Calu3 (cell line): ENCODE results near the gene THAP4. TPM values are rescaled to one million over a fixed set of nuclear protein-coding genes. Genes with fewer than 3 reads are reported as not detected.
A peak's percentile ranks its signal among the peaks of the same experiment; 100 is the strongest.

Source experiments
- BruUV-seq: library from RNA; stranded (reverse); fragments of 400-500 nt; replicated peaks from 2 replicates; lab custom pipeline; 2021; lab: Mats Ljungman, UMichigan
- CTCF ChIA-PET: fragments of 300-600 bp; sonication (Branson Sonifier 250); formaldehyde crosslinking; loops from one replicate; lab custom pipeline; 2022; ENCODE audit warnings: antibody characterized with exemption; lab: Charles Lee
- DNase-seq: peaks from one replicate; pipeline ENCODE4 v3.0.0; 2022
- H3K27ac Mint-ChIP-seq: one replicate; pipeline ENCODE4 v1.8.0; 2022; ENCODE audit warnings: mixed read lengths; ENCODE audit not compliant: unreplicated experiment
- H3K27me3 Mint-ChIP-seq: one replicate; pipeline ENCODE4 v1.8.0; 2022; ENCODE audit warnings: mixed read lengths; ENCODE audit not compliant: unreplicated experiment
- H3K36me3 Mint-ChIP-seq: one replicate; pipeline ENCODE4 v1.8.0; 2022; ENCODE audit warnings: mild to moderate bottlenecking, moderate library complexity, mixed read lengths; ENCODE audit not compliant: insufficient read depth, unreplicated experiment
- H3K4me1 Mint-ChIP-seq: one replicate; pipeline ENCODE4 v1.8.0; 2022; ENCODE audit warnings: mild to moderate bottlenecking, low read depth, mixed read lengths; ENCODE audit not compliant: unreplicated experiment
- H3K4me3 Mint-ChIP-seq: one replicate; pipeline ENCODE4 v1.8.0; 2022; ENCODE audit warnings: mild to moderate bottlenecking, low read depth, moderate library complexity, mixed read lengths; ENCODE audit not compliant: unreplicated experiment
- H3K9me3 Mint-ChIP-seq: one replicate; pipeline ENCODE4 v1.8.0; 2022; ENCODE audit warnings: low read depth, mixed read lengths; ENCODE audit not compliant: unreplicated experiment
- intact Hi-C: fragments of 100-400 bp; cut with micrococcal nuclease; formaldehyde crosslinking; loops from one replicate; pipeline ENCODE4 v1.10.0; 2022; ENCODE audit not compliant: unreplicated experiment
- total RNA-seq: library from RNA; stranded (reverse); gene quantifications from 2 replicates; pipeline ENCODE4 v1.2.3, GENCODE V29; 2022
- TF ChIP-seq, protein P1 (sequence below): fragments of 200-600 bp; IDR thresholded peaks from one replicate; pipeline ENCODE4 v1.8.0; 2022; ENCODE audit warnings: antibody characterized with exemption; ENCODE audit not compliant: unreplicated experiment

THAP4 gene
- total RNA-seq, 1 experiment from 2014 or later: 57.5 TPM

DNA sequence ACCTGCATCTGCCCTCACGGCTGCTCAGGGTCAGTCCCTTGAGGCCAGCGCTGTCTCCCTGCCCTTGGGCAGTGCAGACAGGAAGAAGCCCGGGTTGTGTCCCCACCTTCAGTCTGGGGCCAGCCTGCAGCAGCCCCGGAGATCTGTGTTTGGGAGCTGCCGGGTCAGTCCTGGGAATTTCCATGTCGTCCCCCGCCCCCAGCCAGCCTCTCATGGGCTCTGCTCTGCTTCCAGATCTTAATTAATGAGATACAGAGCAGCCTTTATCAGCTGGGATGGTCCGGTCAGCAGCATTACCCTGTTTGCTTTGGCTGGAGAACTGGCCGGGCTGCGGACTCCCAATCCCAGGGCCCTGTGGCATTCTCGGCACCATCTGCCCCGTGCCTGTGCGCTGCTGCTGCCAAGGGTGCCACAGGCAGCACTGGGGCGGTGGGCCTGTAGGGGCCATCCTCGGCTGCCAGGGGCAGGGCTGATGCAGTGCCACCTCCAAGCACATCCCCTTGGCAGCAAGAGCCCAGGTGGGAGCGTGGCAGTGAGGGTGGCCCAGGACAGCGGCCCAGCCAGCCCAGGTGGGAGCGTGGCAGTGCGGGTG, 76.0 kb downstream of the THAP4 start:
- TF ChIP-seq, protein P1, sequence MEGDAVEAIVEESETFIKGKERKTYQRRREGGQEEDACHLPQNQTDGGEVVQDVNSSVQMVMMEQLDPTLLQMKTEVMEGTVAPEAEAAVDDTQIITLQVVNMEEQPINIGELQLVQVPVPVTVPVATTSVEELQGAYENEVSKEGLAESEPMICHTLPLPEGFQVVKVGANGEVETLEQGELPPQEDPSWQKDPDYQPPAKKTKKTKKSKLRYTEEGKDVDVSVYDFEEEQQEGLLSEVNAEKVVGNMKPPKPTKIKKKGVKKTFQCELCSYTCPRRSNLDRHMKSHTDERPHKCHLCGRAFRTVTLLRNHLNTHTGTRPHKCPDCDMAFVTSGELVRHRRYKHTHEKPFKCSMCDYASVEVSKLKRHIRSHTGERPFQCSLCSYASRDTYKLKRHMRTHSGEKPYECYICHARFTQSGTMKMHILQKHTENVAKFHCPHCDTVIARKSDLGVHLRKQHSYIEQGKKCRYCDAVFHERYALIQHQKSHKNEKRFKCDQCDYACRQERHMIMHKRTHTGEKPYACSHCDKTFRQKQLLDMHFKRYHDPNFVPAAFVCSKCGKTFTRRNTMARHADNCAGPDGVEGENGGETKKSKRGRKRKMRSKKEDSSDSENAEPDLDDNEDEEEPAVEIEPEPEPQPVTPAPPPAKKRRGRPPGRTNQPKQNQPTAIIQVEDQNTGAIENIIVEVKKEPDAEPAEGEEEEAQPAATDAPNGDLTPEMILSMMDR: no peak
- Mint-ChIP-seq H3K27me3 (no peaks in the 10 kb centered on the region), H3K4me1 (peaks cover 29% of the 10 kb centered on the region), H3K36me3 (peaks cover 59% of the 10 kb centered on the region), H3K9me3 (no peaks in the 10 kb centered on the region), H3K4me3 (peak overlapping the region; percentile 78), H3K27ac (peak overlapping the region; percentile 70)
- BruUV-seq: no TSS peak
- CTCF ChIA-PET: interaction anchor here (0.7 kb wide), 1 partner anchor 38 kb away, joined by 3 read pairs; no protein-coding TSS in a partner anchor
- peak; percentile 26 for DNase-seq
- intact Hi-C loops: no loop called here

DNA sequence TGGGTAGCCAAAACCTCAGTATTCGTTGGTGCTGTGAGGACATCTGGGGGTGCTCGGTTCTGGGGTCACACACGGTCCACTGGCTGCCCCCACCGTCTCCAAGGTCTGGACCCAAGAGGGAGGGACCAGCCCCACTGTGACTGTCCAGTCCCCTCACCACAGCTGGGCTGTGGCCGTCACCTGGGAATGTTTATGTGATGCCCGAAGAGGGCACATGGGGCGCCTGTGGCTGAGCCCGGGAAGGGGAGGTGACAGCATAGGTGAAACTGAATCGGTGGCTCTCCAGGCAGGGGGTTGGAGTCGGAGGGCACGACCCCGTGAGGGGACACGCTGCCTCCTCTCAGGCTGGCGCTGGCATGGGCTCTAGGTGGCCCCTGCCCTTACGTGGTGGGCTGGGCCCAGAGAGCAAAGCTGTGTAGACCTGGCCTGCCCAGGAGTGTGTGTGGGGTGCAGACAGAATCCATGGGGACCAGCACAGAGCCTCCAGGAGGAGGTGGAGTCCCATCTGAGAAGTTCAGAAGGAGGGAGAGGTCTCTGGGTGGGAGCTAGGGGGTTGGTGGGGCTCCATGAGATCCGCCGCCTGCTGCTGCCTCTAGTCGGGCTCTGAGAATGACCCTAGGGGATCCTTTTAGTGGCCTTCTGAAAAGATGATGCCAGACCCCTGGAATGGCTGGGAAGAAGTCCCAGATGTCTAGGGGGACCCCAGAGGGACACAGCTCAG, 76.6 kb downstream of the THAP4 start:
- intact Hi-C loops: no loop called here
- CTCF ChIA-PET: interaction anchor here (0.5 to 0.7 kb wide), 2 partner anchors 18 to 38 kb away, joined by 3 to 4 read pairs; no protein-coding TSS in a partner anchor
- H3K4me1 Mint-ChIP-seq: peaks cover 29% of the 10 kb centered on the region

DNA sequence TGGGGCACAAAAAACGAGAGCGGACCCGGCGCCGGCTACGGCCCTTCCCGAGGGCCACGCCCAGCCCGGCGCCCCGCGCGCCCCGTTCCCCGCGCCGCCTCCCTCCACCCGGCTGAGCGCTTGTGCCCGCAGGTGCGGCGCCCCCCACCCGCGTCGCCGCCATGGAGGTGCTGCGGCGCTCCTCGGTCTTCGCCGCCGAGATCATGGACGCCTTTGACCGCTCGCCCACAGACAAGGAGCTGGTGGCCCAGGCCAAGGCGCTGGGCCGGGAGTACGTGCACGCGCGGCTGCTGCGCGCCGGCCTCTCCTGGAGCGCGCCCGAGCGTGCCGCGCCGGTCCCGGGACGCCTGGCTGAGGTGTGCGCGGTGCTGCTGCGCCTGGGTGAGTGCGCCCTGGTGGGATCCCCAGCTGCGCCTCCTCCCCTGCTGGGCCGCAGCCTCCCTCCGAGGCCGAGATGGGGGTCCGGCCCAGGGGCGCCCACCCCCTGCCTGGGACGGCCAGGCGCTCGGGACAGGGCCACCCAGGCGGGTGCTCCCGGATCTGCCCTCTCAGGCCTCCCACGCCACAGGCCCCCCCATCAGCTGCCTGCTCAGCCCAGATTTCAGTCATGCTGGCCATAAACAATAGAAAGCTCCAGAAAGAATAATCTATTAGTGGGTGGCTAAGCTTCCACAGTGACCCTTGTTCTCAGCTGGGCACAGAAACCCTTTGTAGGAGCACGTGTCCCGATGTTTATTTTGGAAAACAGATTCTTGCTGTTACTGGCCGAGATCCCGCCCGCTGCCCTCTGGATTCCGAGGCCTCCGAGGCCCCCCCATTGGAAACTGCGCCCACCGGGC, 77.4 kb downstream of the THAP4 start:
- peaks cover 51% of the 10 kb centered on the region for H3K36me3 Mint-ChIP-seq
- TF ChIP-seq, protein P1: no peak
- peak overlapping the region; percentile 70 for H3K27ac Mint-ChIP-seq
- H3K9me3 Mint-ChIP-seq: no peaks in the 10 kb centered on the region
- H3K4me3 Mint-ChIP-seq: peak overlapping the region; percentile 78
- DNase-seq: peak; percentile 66
- CTCF ChIA-PET: interaction anchor here (0.5 to 2.3 kb wide), 3 partner anchors 17 to 282 kb away, joined by 3 to 9 read pairs (median 4); no protein-coding TSS in a partner anchor
- peaks cover 29% of the 10 kb centered on the region for H3K4me1 Mint-ChIP-seq
- no peaks in the 10 kb centered on the region for H3K27me3 Mint-ChIP-seq
- no TSS peak for BruUV-seq
- intact Hi-C loops: no loop called here

More for the DNA sequence above, 76.6 kb downstream of the THAP4 start:
- H3K27ac Mint-ChIP-seq: peak overlapping the region; percentile 70
- H3K9me3 Mint-ChIP-seq: no peaks in the 10 kb centered on the region
- H3K36me3 Mint-ChIP-seq: peaks cover 55% of the 10 kb centered on the region
- BruUV-seq: TSS peak; percentile 67
- peak; percentile 31 for DNase-seq
- no peaks in the 10 kb centered on the region for H3K27me3 Mint-ChIP-seq
- TF ChIP-seq, protein P1: no peak
- peak overlapping the region; percentile 78 for H3K4me3 Mint-ChIP-seq
